ENCODE data around the gene KITLG.
"Not testable (repeated sequence)": the region's sequence is repeated elsewhere in the genome, so short reads cannot be mapped to it uniquely, and the experiment has no call there.

The KITLG gene

GRCh38 chr12:88472775-88473174 lies 107.5 kb downstream of the KITLG start:
- DNase-seq = peak; percentile 73

- DNase-seq = peak; percentile 62
Measured at GRCh38 chr12:88472248-88472647, 108.0 kb downstream of the KITLG start.

GRCh38 chr12:88471331-88472045 lies 108.8 kb downstream of the KITLG start:
- DNase-seq = peak; percentile 83

GRCh38 chr12:88469154-88469553 lies 111.1 kb downstream of the KITLG start:
- DNase-seq = no peak

GRCh38 chr12:88468581-88468980 lies 111.7 kb downstream of the KITLG start:
- peak; percentile 40 for DNase-seq

- DNase-seq = not testable (repeated sequence)
Measured at GRCh38 chr12:88466708-88467107, 113.6 kb downstream of the KITLG start.

GRCh38 chr12:88458327-88458726 lies 121.9 kb downstream of the KITLG start:
- DNase-seq = no peak

GRCh38 chr12:88453323-88453722 lies 126.9 kb downstream of the KITLG start:
- DNase-seq = peak; percentile 71

GRCh38 chr12:88451205-88451604 lies 129.1 kb downstream of the KITLG start:
- peak; percentile 51 for DNase-seq

GRCh38 chr12:88450136-88450535 lies 130.1 kb downstream of the KITLG start:
- peak; percentile 42 for DNase-seq

GRCh38 chr12:88448337-88448915 lies 131.8 kb downstream of the KITLG start:
- no peak for DNase-seq

- peak; percentile 62 for DNase-seq
Measured at GRCh38 chr12:88445705-88446394, 134.4 kb downstream of the KITLG start.

GRCh38 chr12:88444481-88444880 lies 135.8 kb downstream of the KITLG start:
- no peak for DNase-seq
